Measurements from ENCODE around the gene ATE1. TPM values are rescaled to one million over a fixed set of nuclear protein-coding genes. Genes with fewer than 3 reads are reported as not detected.

ATE1 gene
- total RNA-seq, 1 donor from 2014 or later = 34.4 TPM

- Histone ChIP-seq H3K9me3 (replicated peaks) (no peaks in the 10 kb centered on the region), H3K4me1 (peaks cover 8% of the 10 kb centered on the region), H3K27ac (replicated peaks) (no peak overlapping the region), H3K27me3 (ENCODE audit: low read depth) (no peaks in the 10 kb centered on the region), H3K36me3 (peaks cover 4% of the 10 kb centered on the region), H3K4me3 (no peak overlapping the region)
- intact Hi-C loops (cut with micrococcal nuclease) = no loop called here
- DNase-seq = no peak
- TF ChIP-seq, protein P1, sequence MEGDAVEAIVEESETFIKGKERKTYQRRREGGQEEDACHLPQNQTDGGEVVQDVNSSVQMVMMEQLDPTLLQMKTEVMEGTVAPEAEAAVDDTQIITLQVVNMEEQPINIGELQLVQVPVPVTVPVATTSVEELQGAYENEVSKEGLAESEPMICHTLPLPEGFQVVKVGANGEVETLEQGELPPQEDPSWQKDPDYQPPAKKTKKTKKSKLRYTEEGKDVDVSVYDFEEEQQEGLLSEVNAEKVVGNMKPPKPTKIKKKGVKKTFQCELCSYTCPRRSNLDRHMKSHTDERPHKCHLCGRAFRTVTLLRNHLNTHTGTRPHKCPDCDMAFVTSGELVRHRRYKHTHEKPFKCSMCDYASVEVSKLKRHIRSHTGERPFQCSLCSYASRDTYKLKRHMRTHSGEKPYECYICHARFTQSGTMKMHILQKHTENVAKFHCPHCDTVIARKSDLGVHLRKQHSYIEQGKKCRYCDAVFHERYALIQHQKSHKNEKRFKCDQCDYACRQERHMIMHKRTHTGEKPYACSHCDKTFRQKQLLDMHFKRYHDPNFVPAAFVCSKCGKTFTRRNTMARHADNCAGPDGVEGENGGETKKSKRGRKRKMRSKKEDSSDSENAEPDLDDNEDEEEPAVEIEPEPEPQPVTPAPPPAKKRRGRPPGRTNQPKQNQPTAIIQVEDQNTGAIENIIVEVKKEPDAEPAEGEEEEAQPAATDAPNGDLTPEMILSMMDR (IDR thresholded peaks at IDR 0.05; ENCODE audit: borderline replicate concordance) = no peak
Observed at GRCh38 chr10:121812031-121812430, 115.8 kb downstream of the ATE1 start.

DNA sequence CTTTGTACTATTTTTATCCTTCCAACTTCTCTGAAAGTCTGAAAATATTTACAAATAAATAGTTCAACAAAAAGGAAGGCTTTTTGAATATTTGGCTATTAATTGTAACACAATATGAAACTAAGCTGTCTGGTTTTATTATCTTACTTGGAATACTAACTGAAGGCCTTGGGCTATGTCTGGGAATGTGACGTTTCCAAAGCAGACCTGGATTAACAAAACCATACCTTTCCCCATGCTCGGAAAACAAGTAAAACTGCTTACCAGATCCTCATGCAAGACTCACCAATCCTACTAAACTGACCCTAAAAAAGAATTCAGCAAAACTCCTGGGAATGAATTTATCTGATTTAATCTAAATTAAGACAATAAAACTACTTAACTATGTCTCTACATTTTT is 116.4 kb downstream of the ATE1 start:
- DNase-seq = no peak
- intact Hi-C loops (cut with micrococcal nuclease) = no loop called here
- no peak overlapping the region for H3K4me3 ChIP-seq
- H3K4me1 ChIP-seq = peaks cover 8% of the 10 kb centered on the region
- TF ChIP-seq, protein P1 (IDR thresholded peaks at IDR 0.05; ENCODE audit: borderline replicate concordance) = no peak
- H3K27ac ChIP-seq (replicated peaks) = no peak overlapping the region
- peaks cover 4% of the 10 kb centered on the region for H3K36me3 ChIP-seq
- no peaks in the 10 kb centered on the region for H3K9me3 ChIP-seq (replicated peaks)
- no peaks in the 10 kb centered on the region for H3K27me3 ChIP-seq (ENCODE audit: low read depth)

- TF ChIP-seq, protein P1 (IDR thresholded peaks at IDR 0.05; ENCODE audit: borderline replicate concordance) = no peak
- peaks cover 7% of the 10 kb centered on the region for H3K4me1 ChIP-seq
- peaks cover 5% of the 10 kb centered on the region for H3K36me3 ChIP-seq
- no peak overlapping the region for H3K4me3 ChIP-seq
- no peaks in the 10 kb centered on the region for H3K9me3 ChIP-seq (replicated peaks)
- intact Hi-C loops (cut with micrococcal nuclease) = no loop called here
- H3K27ac ChIP-seq (replicated peaks) = no peak overlapping the region
- H3K27me3 ChIP-seq (ENCODE audit: low read depth) = no peaks in the 10 kb centered on the region
- DNase-seq = no peak
Observed at GRCh38 chr10:121808835-121809234, 119.0 kb downstream of the ATE1 start.

GRCh38 chr10:121804460-121804859 is 123.4 kb downstream of the ATE1 start:
- H3K27ac ChIP-seq (replicated peaks) = no peak overlapping the region

DNA sequence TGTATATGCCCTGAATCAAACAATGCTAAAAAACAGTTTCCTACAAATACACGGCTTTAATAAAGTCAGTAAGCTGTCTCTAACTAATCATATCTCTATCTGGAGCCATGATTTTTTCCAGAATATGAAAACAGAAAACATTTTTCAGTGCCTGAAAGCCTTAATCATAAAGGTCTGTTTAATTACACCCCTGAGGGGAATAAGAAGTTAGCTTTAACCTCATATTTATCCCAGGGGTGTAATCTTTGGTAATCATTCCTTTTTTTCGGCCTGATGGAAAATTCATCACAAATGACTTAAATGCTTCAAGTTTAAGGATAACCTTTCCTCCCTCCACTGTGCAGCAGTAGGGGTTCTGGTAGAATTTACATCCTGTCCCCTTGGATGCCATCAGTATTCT is 124.2 kb downstream of the ATE1 start:
- H3K27me3 ChIP-seq (ENCODE audit: low read depth) = no peaks in the 10 kb centered on the region
- no peaks in the 10 kb centered on the region for H3K4me1 ChIP-seq
- TF ChIP-seq, protein P1 (IDR thresholded peaks at IDR 0.05; ENCODE audit: borderline replicate concordance) = no peak
- H3K27ac ChIP-seq (replicated peaks) = no peak overlapping the region
- no peaks in the 10 kb centered on the region for H3K9me3 ChIP-seq (replicated peaks)
- no peak for DNase-seq
- H3K36me3 ChIP-seq = peaks cover 10% of the 10 kb centered on the region
- intact Hi-C loops (cut with micrococcal nuclease) = no loop called here
- no peak overlapping the region for H3K4me3 ChIP-seq

More at GRCh38 chr10:121804460-121804859, 123.4 kb downstream of the ATE1 start:
- intact Hi-C loops (cut with micrococcal nuclease) = no loop called here
- H3K27me3 ChIP-seq (ENCODE audit: low read depth) = no peaks in the 10 kb centered on the region
- H3K9me3 ChIP-seq (replicated peaks) = no peaks in the 10 kb centered on the region
- TF ChIP-seq, protein P1 (IDR thresholded peaks at IDR 0.05; ENCODE audit: borderline replicate concordance) = no peak
- H3K36me3 ChIP-seq = peaks cover 5% of the 10 kb centered on the region
- no peaks in the 10 kb centered on the region for H3K4me1 ChIP-seq
- no peak for DNase-seq
- no peak overlapping the region for H3K4me3 ChIP-seq

- intact Hi-C loops (cut with micrococcal nuclease) = no loop called here
- H3K9me3 ChIP-seq (replicated peaks) = no peaks in the 10 kb centered on the region
- TF ChIP-seq, protein P1 (IDR thresholded peaks at IDR 0.05; ENCODE audit: borderline replicate concordance) = no peak
- peak overlapping the region; percentile 7 for H3K27ac ChIP-seq (replicated peaks)
- no peak overlapping the region for H3K4me3 ChIP-seq
- peaks cover 10% of the 10 kb centered on the region for H3K36me3 ChIP-seq
- no peaks in the 10 kb centered on the region for H3K27me3 ChIP-seq (ENCODE audit: low read depth)
- no peak for DNase-seq
- no peaks in the 10 kb centered on the region for H3K4me1 ChIP-seq
Observed at GRCh38 chr10:121800831-121801230, 127.0 kb downstream of the ATE1 start.

All from left ventricle myocardium inferior (tissue), 1 donor.